OCI-LY1 (cell line): Measurements from ENCODE around the gene SLC24A4.

Experiments
- EZH2 ChIP-seq: fragments of 200-600 bp; sonication (generic), shearing (Covaris generic); IDR thresholded peaks from 2 replicates; pipeline ENCODE4 v1.8.0; 2017; ENCODE audit warnings: borderline replicate concordance, mixed run types, mild to moderate bottlenecking, antibody characterized with exemption, low read length, moderate library complexity, mixed read lengths
- TF ChIP-seq, protein P1 (sequence below): fragments of 200-600 bp; sonication (generic), shearing (Covaris generic); IDR thresholded peaks from 2 replicates; pipeline ENCODE4 v1.5.1; 2017; ENCODE audit warnings: mild to moderate bottlenecking, antibody characterized with exemption, low read length, moderate library complexity, mixed read lengths

DNA sequence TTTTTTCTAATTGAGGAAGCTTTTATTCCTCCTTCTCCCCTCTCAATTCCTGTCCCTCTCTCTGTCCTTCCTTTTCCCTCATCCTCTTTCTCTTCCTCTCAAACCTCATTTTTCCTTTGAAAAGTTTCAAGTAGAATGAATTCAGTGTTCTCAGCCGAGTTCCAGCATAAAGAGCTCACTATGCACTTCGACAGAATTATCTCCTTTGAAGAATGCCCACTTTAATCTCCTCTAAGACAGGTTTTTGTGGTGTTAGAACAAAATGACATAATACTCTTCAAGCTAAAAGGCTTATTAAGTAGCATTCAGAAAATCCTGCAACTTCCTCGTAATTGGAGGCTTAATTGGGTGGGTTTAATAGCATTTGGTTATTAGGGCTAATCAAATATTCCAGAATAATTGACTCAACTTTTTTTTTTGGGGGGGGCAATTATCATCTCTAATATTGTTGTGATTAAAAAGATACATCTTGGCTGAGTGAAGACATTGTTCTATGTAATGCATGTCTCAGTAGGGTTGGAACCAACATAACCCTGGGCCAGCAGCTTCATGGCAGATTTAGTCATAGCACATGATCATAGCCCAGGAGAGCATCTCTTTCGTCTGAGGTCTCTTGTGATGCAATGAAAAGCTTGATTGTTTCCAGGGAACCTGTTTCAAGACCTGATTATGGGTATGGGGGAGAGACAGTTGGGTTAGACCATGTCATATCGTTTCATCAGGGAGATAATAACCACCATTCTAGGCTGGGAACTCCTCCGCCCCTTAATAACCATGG is 25.0 kb upstream of the SLC24A4 start:
- TF ChIP-seq, protein P1, sequence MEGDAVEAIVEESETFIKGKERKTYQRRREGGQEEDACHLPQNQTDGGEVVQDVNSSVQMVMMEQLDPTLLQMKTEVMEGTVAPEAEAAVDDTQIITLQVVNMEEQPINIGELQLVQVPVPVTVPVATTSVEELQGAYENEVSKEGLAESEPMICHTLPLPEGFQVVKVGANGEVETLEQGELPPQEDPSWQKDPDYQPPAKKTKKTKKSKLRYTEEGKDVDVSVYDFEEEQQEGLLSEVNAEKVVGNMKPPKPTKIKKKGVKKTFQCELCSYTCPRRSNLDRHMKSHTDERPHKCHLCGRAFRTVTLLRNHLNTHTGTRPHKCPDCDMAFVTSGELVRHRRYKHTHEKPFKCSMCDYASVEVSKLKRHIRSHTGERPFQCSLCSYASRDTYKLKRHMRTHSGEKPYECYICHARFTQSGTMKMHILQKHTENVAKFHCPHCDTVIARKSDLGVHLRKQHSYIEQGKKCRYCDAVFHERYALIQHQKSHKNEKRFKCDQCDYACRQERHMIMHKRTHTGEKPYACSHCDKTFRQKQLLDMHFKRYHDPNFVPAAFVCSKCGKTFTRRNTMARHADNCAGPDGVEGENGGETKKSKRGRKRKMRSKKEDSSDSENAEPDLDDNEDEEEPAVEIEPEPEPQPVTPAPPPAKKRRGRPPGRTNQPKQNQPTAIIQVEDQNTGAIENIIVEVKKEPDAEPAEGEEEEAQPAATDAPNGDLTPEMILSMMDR = no peak
- no peak for TF ChIP-seq EZH2
